ACC112 (cell line): ENCODE results near the gene TXNDC16.

Source experiments
- H2AFZ ChIP-seq: fragments of 200-600 bp; sonication (generic); one replicate; pipeline ENCODE4 v1.6.0; 2017; ENCODE audit warnings: antibody characterized with exemption, low read length; ENCODE audit not compliant: unreplicated experiment
- H3K27ac ChIP-seq: fragments of 200-600 bp; sonication (generic); 2 replicates; pipeline ENCODE4 v1.5.1; 2014; ENCODE audit warnings: low read depth, mild to moderate bottlenecking, antibody characterized with exemption, low read length, moderate library complexity
- H3K27me3 ChIP-seq: fragments of 200-600 bp; sonication (generic); 2 replicates; pipeline ENCODE4 v1.6.1; 2014; ENCODE audit warnings: mild to moderate bottlenecking, antibody characterized with exemption, low read length, moderate library complexity, mixed read lengths; ENCODE audit not compliant: insufficient read depth
- H3K36me3 ChIP-seq: fragments of 200-600 bp; sonication (generic); 2 replicates; pipeline ENCODE4 v1.6.1; 2016; ENCODE audit warnings: mild to moderate bottlenecking, antibody characterized with exemption, low read length, moderate library complexity, mixed read lengths; ENCODE audit not compliant: insufficient read depth
- H3K4me1 ChIP-seq: fragments of 200-600 bp; sonication (generic); one replicate; pipeline ENCODE4 v1.6.1; 2016; ENCODE audit warnings: low read length, mixed read lengths; ENCODE audit not compliant: insufficient read depth, unreplicated experiment, control insufficient read depth
- H3K4me3 ChIP-seq: fragments of 200-600 bp; sonication (generic); 2 replicates; pipeline ENCODE4 v1.5.1; 2014; ENCODE audit warnings: mild to moderate bottlenecking, low read depth, low read length
- H3K79me2 ChIP-seq: fragments of 200-600 bp; sonication (generic); one replicate; pipeline ENCODE4 v1.6.0; 2016; ENCODE audit warnings: low read length; ENCODE audit not compliant: control insufficient read depth, unreplicated experiment, insufficient read depth

Gene TXNDC16

DNA sequence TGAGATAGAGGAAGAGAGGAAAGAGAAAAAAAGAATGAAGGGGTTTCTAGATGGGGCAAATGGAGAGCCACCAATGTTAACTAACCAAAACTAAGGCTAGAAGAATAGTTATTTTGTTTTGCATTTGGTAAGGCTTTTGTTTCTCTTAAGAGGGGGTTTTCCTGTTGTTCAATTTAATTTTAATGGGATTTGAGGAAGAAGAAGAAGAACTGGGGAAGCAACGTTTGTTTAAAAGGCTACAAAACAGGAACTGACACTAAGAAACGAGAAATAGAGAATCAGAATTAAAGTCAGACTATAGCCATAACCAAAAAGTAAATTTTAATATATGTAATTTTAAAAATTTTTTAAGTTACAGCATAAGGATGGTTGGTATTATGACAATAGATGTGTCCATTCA, 13.7 kb downstream of the TXNDC16 start:
- Histone ChIP-seq H2AFZ (no peak overlapping the region), H3K36me3 (no peaks in the 10 kb centered on the region), H3K27ac (no peak overlapping the region), H3K4me3 (no peak overlapping the region), H3K27me3 (no peaks in the 10 kb centered on the region), H3K79me2 (no peaks in the 10 kb centered on the region), H3K4me1 (no peaks in the 10 kb centered on the region)

DNA sequence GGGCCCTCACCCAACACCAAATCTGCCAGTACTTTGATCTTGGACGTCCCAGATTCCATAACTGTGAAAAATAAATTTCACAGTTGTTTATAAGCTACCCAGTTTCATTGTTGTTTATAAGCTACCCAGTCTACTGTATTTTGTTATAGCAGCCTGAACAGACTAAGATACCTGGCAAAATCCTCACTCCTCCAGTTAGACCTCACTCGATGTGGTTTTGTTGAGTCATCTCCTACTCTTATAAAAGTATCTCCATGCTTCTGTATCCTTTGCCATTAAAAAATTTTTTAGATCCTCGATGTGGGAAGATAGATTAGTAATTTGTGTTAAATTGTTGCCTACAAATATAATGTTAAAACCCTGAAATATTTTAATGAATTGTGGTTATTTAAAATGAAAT, 16.0 kb downstream of the TXNDC16 start:
- Histone ChIP-seq H2AFZ (no peak overlapping the region), H3K4me1 (no peaks in the 10 kb centered on the region), H3K27ac (no peak overlapping the region), H3K4me3 (no peak overlapping the region), H3K79me2 (no peaks in the 10 kb centered on the region), H3K36me3 (0 out of 2 replicates have a peak, but pooled peaks cover 3% of the 10 kb centered on the region), H3K27me3 (no peaks in the 10 kb centered on the region)

DNA sequence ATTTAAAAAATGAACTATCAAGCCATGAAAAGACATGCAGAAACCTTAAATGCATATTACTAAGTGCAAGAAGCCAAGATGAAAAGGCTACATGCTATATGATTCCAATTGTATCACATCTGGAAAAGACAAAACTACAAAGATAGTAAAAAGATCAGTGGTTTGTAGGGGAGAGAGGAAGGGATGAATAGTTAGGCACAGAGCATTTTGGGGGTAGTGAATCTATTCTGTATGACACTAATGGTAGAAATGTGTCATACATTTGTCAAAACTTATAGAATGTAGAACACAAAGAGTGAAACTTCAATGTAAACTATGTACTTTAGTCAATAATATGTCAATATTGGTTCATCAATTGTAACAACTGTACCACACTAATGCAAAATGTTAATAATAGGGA, 20.8 kb downstream of the TXNDC16 start:
- Histone ChIP-seq H3K4me1 (no peaks in the 10 kb centered on the region), H3K79me2 (no peaks in the 10 kb centered on the region), H3K27ac (no peak overlapping the region), H3K4me3 (no peak overlapping the region), H3K27me3 (no peaks in the 10 kb centered on the region), H2AFZ (no peak overlapping the region), H3K36me3 (0 out of 2 replicates have a peak, but pooled peaks cover 3% of the 10 kb centered on the region)

DNA sequence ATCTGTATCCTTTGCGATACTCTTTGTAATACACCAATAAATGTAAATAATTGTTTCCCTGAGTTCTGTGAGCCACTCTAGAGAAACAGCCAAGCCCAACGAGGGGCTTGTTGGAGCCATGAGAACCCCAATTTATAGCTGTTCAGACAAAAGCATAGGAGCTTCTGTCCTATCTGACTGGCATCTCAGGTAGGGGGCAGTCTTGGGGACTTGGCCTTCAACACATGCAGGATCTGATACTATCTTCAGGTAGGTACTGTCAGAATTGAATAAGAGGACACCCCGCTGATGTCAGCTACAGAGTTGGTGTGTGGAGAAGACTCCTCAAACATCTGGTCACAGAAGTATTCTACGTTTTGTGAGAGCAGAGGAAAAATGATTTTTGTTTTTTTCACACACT, 25.3 kb downstream of the TXNDC16 start:
- Histone ChIP-seq H3K27me3 (no peaks in the 10 kb centered on the region), H2AFZ (no peak overlapping the region), H3K79me2 (no peaks in the 10 kb centered on the region), H3K4me3 (no peak overlapping the region), H3K27ac (no peak overlapping the region), H3K36me3 (no peaks in the 10 kb centered on the region), H3K4me1 (no peaks in the 10 kb centered on the region)

DNA sequence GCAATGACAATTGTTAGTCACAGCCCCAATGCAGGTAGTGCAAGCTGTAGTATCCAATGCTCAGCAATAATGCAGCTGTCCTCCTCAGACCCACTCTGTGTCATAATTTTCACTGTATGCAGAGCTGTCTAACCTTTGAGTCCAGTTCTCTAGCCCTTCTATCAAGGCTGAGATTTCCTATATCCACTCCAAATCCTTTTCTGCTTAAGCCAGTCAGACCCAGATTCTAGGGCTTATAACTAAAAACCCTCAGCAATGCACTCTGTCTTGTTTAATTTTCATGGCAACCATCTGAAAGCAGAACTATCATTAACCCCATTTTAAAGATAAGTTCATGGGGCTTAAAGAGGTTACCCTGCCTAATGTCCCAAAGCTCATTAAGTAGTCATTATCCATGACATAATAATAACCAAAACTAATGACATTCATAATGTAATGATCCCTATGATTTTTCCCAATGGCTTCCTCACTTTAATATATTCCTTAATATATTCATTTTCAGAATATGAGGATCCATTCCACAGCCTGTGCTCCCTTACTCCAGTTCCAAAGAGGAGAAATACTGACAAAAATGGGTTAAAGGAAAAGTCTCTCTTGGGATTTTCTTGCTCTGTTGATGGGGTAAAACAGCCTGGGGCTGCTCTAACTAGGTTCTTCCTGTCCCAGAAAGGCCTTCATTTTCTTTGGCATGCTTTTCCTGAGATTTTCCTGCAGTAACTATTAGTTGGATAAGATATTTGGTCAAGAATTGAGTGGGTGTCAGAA, 29.5 kb downstream of the TXNDC16 start:
- Histone ChIP-seq H3K36me3 (no peaks in the 10 kb centered on the region), H3K27me3 (no peaks in the 10 kb centered on the region)

DNA sequence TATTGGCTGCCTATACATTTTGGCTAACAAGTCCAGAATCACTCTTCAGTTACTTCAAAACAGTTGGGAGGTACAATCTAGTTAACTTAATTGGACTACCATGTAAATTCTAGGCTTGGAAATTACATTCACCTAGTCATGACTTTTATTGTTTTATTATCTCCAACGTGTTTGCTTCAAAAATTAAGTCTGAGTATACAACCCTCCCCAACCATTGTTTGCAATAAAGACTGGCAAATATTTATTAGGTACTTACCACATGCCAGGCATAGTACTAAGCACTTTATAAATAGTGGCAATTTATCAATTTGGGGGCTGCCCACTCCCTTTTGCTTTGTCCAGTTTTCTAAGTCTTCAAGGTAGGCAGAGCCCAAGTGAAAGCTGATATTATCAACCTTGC, 30.3 kb downstream of the TXNDC16 start:
- no peak overlapping the region for H3K4me3 ChIP-seq
- no peak overlapping the region for H3K27ac ChIP-seq
- no peak overlapping the region for H2AFZ ChIP-seq
- H3K4me1 ChIP-seq: no peaks in the 10 kb centered on the region
- H3K36me3 ChIP-seq: no peaks in the 10 kb centered on the region
- H3K79me2 ChIP-seq: no peaks in the 10 kb centered on the region
- no peaks in the 10 kb centered on the region for H3K27me3 ChIP-seq

More for the DNA sequence above, 29.5 kb downstream of the TXNDC16 start:
- no peak overlapping the region for H2AFZ ChIP-seq
- no peaks in the 10 kb centered on the region for H3K4me1 ChIP-seq
- H3K79me2 ChIP-seq: no peaks in the 10 kb centered on the region
- no peak overlapping the region for H3K27ac ChIP-seq
- no peak overlapping the region for H3K4me3 ChIP-seq

DNA sequence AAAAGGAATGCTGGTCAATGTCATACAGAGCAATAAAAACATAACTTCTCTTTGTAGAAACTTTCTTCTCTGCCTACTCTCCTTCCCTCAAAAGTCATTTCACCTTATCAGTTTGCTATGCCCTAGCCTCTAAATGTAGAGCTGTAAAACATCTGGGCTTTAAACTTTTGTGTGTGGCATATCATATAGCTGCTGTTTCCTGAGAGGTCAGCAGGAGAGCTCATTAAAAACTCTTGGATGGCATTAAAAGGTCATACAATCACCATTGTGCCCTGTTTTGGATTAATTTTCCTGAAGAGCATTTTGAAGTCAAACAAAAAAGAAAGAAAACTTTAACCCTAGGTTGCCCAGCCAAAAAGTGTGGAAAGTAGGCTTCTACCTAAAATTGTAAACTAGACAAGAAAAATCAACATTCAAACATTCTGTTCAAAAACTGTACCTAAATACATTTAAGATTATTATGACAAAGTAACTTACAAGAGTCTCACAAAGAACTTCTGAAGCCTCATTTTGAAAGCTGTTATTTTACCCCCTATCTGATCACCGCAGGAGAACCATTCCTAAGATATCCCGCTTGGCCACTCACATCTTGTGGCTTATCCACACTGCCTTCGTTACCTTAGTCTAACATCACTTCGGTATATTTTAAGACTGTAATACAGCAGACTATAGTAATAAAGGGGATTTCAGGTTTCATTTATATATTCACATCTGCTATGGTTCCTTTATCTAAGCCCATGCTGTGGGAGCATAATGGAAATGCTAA, 38.1 kb downstream of the TXNDC16 start:
- no peaks in the 10 kb centered on the region for H3K4me1 ChIP-seq
- H3K4me3 ChIP-seq: no peak overlapping the region
- no peaks in the 10 kb centered on the region for H3K36me3 ChIP-seq
- H3K27me3 ChIP-seq: no peaks in the 10 kb centered on the region
- no peaks in the 10 kb centered on the region for H3K79me2 ChIP-seq
- H2AFZ ChIP-seq: no peak overlapping the region
- H3K27ac ChIP-seq: no peak overlapping the region

DNA sequence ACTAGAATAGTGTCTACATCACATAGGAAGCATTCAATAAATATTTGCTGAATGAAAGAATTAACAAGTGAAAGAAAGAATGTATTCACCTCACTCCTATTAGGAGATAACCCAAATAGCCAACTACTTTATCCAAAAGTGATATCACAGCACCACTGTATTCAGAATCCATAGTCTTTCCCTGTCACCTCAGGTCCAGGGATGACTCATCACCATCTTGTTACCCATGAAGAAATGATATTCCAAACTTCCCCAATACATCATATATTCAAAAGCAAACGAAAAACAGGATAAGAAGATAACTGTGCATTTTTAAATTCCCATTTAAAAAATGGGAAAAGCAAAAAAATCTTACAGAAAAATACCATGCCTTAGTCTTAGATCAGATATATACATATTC, 39.1 kb downstream of the TXNDC16 start:
- Histone ChIP-seq H3K4me3 (no peak overlapping the region), H3K4me1 (no peaks in the 10 kb centered on the region), H3K27me3 (no peaks in the 10 kb centered on the region), H3K27ac (no peak overlapping the region), H3K79me2 (no peaks in the 10 kb centered on the region), H3K36me3 (no peaks in the 10 kb centered on the region), H2AFZ (no peak overlapping the region)

DNA sequence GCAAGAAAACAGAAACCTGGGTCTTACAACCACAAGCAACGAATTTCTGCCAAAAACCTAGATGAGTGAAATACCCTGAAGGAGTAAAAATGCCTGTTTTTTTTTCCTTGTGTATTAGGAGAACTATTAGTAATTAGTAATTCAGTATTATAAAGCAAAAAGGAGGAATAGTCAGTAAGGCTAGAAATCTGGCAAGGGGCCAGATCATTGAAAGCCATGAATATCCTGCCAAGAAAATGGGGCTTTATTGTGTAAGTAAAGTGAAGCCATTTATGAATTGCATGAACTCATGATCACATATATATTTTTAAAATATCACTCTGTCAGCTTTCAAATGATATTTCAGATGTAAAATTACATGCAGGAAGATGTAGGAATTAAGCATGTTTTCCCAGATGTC, 57.9 kb downstream of the TXNDC16 start:
- no peak overlapping the region for H2AFZ ChIP-seq
- H3K4me1 ChIP-seq: no peaks in the 10 kb centered on the region
- H3K36me3 ChIP-seq: 0 out of 2 replicates have a peak, but pooled peaks cover 6% of the 10 kb centered on the region
- no peaks in the 10 kb centered on the region for H3K27me3 ChIP-seq
- H3K79me2 ChIP-seq: no peaks in the 10 kb centered on the region
- H3K27ac ChIP-seq: no peak overlapping the region
- no peak overlapping the region for H3K4me3 ChIP-seq

DNA sequence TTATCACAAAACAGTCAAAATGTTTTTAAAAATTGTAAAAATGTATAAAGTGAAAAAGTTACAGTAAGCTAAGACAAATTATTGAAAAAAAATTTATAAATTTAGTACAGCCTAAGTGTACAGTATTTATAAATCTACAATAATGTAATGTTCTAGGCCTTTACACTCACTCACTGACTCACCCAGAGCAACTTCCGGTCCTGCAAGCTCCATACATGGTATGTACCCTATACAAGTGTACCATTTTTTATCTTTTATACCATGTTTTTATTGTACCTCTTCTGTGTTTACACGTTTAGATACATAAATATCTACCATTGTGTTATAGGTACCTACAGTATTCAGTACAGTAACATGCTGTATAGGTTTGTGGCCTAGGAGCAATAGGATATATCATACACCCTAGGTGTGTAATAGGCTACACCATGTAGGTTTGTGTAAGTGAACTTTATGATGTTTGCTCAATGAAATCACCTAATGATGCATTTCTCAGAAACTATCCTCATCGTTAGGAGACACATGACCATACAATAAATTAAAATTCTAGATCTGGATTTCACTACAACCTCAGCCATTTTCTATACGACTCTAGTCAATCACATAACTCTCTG, 66.8 kb downstream of the TXNDC16 start:
- Histone ChIP-seq H3K4me1 (no peaks in the 10 kb centered on the region), H3K4me3 (no peak overlapping the region), H3K27me3 (no peaks in the 10 kb centered on the region), H3K79me2 (no peaks in the 10 kb centered on the region), H2AFZ (no peak overlapping the region), H3K27ac (no peak overlapping the region), H3K36me3 (no peaks in the 10 kb centered on the region)
